NCI-H2196 (cell line): Measurements from ENCODE around the gene HMGCL.
A peak's percentile ranks its signal among the peaks of the same experiment; 100 is the strongest.

Experiments
- DNase-seq: peaks from one replicate; lab custom pipeline; 2025; ENCODE audit not compliant: unreplicated experiment; lab: John Stamatoyannopoulos, UW

The HMGCL gene

GRCh38 chr1:23779826-23780371, 45.3 kb downstream of the HMGCL start:
- no peak for DNase-seq

GRCh38 chr1:23777979-23778814, 47.0 kb downstream of the HMGCL start, which contains the start of gene PITHD1:
TSS of gene PITHD1 (plus strand) at chr1:23778418. CDS start at chr1:23778516, 98 bp downstream.
- peak; percentile 92 for DNase-seq

DNA sequence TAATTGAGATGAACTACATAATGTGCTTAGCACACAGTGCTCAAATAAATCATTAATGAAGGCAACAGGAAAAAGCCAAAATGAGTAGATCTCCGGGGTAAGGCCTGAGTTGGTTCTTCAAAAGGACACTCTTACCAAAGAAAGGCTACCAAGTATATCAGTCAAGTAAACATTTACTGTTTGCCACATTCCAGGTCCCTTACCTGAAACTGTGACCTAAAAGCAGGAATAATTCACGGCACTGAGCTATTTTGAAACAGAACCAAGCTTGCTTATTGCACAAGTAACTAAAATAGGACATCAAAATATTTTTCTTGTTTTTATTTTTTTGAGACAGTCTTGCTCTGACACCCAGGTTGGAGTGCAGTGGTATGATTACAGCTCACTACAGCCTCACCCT, 49.0 kb downstream of the HMGCL start:
- DNase-seq, result no peak

DNA sequence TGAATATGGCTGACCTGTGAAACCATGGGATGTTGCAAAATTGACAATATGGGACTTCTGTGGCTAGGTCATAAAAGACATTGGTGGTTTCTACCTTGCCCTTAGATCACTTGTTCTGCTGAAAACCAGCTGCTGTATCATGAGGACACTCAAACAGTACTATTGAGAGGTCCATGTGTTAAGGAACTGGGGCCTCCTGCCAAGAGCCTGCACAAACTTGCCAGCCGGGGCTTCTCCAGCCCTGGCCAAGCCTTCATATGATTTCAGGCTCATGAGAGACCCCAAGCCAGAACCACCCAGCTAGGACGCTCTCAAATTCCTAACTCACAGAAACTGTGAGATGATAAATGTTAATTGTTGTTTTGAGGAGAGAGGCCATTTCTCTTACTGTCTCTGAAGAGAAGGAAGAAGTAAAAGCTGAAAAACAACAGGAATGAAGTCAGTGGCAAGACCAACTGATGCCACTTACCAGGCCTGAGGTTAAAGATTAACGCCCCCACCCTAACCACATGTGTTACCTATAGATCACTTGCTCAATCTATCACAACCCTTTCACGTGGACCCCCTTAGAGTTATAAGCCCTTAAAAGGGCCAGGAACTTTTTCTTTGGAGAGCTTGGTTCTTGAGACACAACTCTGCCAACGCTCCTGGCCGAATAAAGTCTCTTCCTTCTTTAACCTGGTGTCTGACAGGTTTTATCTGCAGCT, 50.9 kb downstream of the HMGCL start:
- no peak for DNase-seq

DNA sequence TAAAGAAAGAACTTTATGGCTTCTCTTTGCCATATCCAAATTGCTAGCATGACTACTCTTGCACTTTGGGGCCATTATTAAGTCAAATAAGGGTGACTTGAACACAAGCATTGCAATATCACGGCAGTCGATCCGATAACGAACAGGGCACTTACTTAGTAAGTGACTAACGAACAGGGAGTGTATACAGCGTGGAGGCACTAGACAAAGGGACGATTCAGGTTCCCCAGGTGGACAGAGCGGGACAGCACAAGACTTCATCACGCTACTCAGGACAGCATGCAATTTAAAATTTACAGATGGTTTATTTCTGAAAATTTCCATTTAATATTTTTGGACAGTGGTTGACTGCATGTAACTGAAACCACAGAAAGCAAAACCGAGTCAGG, 52.4 kb downstream of the HMGCL start:
- DNase-seq, result no peak

DNA sequence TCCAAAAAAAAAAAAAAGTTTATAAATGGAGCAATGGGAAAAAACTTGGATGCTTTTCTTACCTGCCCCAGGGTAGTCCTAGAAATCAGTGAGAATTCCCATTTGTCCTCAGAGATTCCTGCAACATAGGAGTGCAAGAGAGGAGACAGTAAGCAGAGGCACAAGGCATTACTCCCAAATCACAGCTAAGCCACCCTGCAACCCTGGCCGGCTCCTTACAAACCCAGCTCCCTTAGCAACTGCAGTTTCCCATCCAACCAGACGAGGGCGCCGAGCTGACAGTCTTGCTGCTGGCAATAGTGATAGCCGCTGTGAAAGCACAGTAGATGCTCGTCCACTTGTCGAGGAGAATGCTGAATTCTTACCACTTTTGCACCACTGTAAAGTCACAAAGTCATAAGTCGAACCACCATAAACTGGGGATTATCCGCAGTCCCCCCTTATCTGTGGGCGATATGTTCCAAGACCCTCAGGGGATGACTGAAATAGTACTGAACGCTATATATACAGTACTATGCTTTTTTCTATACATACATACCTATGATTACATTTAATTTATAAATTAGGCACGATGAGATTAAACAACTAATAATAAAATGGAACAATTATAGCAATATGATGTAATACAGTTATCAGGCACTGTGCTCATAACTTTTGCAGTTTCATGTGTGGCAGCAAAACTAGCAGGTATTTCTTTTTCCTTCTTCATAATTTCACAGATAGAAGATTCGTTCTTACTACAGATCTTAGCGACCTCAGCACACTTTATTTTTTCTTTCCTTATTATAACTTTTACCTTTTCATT, 53.0 kb downstream of the HMGCL start:
- peak; percentile 88 for DNase-seq

DNA sequence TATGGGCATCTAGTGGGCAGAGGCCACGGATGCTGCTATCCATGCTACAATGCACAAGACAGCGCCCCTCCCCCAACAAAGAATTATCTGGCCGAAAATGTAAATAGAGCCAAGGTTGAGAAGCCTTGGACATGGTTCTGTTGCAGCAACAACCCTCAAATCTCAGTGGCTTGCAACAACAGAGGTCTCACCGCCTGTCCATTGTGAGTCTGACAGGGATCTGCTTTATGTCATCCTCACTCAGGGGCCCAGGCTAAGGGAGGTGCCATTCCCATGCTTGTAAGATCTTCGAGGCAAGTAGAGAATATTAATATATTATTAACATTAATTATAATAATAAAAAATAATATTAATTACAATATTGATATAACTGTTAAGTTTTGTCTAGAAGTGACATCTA, 56.5 kb downstream of the HMGCL start:
- DNase-seq, result no peak

- no peak for DNase-seq
These were observed 62.1 kb downstream of the HMGCL start for GRCh38 chr1:23763041-23763577.

DNA sequence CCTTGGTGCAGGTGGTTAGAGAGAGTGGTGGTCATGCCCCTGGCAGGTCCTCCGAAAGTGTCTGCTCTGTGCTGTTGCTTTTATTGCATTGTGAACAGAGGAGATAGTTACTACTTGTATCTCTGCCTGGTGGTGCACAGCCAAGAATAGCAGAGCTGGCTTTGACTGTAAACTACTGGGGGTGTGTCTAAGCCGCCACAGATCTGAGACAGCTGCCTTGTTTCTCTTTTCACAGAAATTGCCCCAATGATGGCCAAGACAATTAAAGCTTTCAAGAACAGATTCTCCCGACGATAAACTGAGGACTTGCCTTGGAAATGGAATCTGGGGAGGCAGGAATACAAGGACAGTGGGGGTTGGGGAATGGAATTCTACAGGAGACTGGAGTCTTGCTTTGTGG, 66.0 kb downstream of the HMGCL start:
- DNase-seq, result no peak

DNA sequence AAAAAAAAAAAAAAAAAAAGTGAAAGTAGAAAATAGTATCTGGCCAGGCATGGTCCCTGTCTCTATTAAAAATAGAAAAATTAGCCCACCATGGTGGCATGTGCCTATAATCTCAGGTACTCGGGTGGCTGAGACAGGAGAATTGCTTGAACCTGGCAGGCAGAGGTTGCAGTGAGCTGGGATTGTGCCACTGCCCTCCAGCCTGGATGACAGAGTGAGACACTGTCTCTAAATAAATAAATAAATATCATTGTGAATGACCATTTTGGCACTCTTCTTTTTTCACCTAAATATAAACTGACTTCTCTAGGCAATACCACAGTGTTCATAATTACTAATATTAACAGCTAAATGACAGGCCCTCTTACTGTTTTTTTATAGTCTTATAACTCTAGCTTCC, 67.4 kb downstream of the HMGCL start:
- DNase-seq, result no peak

DNA sequence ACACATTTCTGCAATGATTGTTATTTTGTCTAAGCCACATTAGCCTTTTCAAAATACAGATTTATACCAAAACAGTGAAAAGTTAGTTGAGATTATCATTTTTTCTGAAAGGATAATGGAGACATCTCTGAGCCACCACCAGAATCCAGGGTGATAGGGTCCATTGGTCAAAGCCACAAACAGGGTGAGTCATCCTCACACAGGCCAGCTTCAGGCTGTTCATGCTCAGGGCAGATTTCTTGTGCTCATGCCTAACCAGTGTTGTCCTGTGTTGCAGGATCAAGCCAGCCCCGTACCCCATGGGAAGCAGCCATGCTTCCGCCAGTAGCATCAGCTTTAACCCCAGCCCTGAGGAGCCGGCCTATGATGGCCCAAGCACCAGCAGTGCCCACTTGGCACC, 68.6 kb downstream of the HMGCL start:
- DNase-seq, result no peak

- no peak for DNase-seq
These were observed 72.3 kb downstream of the HMGCL start for GRCh38 chr1:23752909-23753308.
